Measurements from ENCODE around the gene KMT2E.

The KMT2E gene

GRCh38 chr7:105055621-105056020, 41.6 kb downstream of the KMT2E start:
- no peak for TF ChIP-seq CTCF (IDR thresholded peaks at IDR 0.05; ENCODE audit: control extremely low read depth, extremely low read depth, low read depth, missing control alignments)
- POLR2A ChIA-PET: interaction anchor here (0.7 kb wide), 1 partner anchor 451 kb away, joined by 6 read pairs; no protein-coding TSS in a partner anchor
- CTCF ChIA-PET: interaction anchor here (0.7 to 1.5 kb wide), 5 partner anchors 13 to 76 kb away, joined by 3 to 4 read pairs (median 3); no protein-coding TSS in a partner anchor
- DNase-seq (ENCODE audit: extremely low spot score): no peak

GRCh38 chr7:105057472-105057871, 43.5 kb downstream of the KMT2E start:
- CTCF ChIA-PET: interaction anchor here (1.0 kb wide), 1 partner anchor 76 kb away, joined by 3 read pairs; no protein-coding TSS in a partner anchor
- POLR2A ChIA-PET: interaction anchor here (0.6 kb wide), 1 partner anchor 26 kb away, joined by 5 read pairs; no protein-coding TSS in a partner anchor

GRCh38 chr7:105060437-105060836, 46.4 kb downstream of the KMT2E start:
- no peak for TF ChIP-seq CTCF (IDR thresholded peaks at IDR 0.05; ENCODE audit: control extremely low read depth, extremely low read depth, low read depth, missing control alignments)
- ChIA-PET POLR2A (interaction anchor here (1.3 kb wide), 1 partner anchor 120 kb away, joined by 4 read pairs; no protein-coding TSS in a partner anchor), CTCF (no interaction called here)
- DNase-seq (ENCODE audit: extremely low spot score): no peak

More at GRCh38 chr7:105057472-105057871, 43.5 kb downstream of the KMT2E start:
- no peak for TF ChIP-seq CTCF (IDR thresholded peaks at IDR 0.05; ENCODE audit: control extremely low read depth, extremely low read depth, low read depth, missing control alignments)
- DNase-seq (ENCODE audit: extremely low spot score): no peak

GRCh38 chr7:105060923-105061322, 46.9 kb downstream of the KMT2E start:
- ChIA-PET POLR2A (interaction anchor here (1.3 kb wide), 1 partner anchor 120 kb away, joined by 4 read pairs; no protein-coding TSS in a partner anchor), CTCF (interaction anchor here (0.9 to 1.2 kb wide), 2 partner anchors 22 to 35 kb away, joined by 3 read pairs; no protein-coding TSS in a partner anchor)
- TF ChIP-seq CTCF (IDR thresholded peaks at IDR 0.05; ENCODE audit: control extremely low read depth, extremely low read depth, low read depth, missing control alignments): no peak
- DNase-seq (ENCODE audit: extremely low spot score): no peak

- ChIA-PET CTCF (interaction anchor here (1.0 to 2.4 kb wide), 2 partner anchors 13 to 23 kb away, joined by 5 to 6 read pairs; no protein-coding TSS in a partner anchor), POLR2A (no interaction called here)
- no peak for TF ChIP-seq CTCF (IDR thresholded peaks at IDR 0.05; ENCODE audit: control extremely low read depth, extremely low read depth, low read depth, missing control alignments)
- no peak for DNase-seq (ENCODE audit: extremely low spot score)
Measured at GRCh38 chr7:105065104-105065503, 51.1 kb downstream of the KMT2E start.

GRCh38 chr7:105067691-105068090, 53.7 kb downstream of the KMT2E start:
- TF ChIP-seq CTCF (IDR thresholded peaks at IDR 0.05; ENCODE audit: control extremely low read depth, extremely low read depth, low read depth, missing control alignments): no peak
- CTCF ChIA-PET: interaction anchor here (1.4 kb wide), 1 partner anchor 16 kb away, joined by 3 read pairs; no protein-coding TSS in a partner anchor
- DNase-seq (ENCODE audit: extremely low spot score): no peak
- POLR2A ChIA-PET: interaction anchor here (0.6 kb wide), 1 partner anchor 123 kb away, joined by 5 read pairs; no protein-coding TSS in a partner anchor

Data from GM10248 (cell line).